Coronary artery (tissue), 2 donors: Measurements from ENCODE around the gene TBC1D8.

ENCODE experiments used
- DNase-seq: peaks from one replicate; pipeline ENCODE4 v3.0.0-alpha.2; 2017; ENCODE audit warnings: low spot score
- H3K27ac ChIP-seq, 2 donors: fragments of 200-600 bp; sonication (generic); one replicate each; pipeline ENCODE4 v1.5.1; 2016 to 2019
- H3K4me3 ChIP-seq: fragments of 200-600 bp; sonication (generic); 2 replicates; pipeline ENCODE4 v1.5.1; 2016; ENCODE audit warnings: mild to moderate bottlenecking, moderate library complexity
- CTCF ChIP-seq: fragments of 200-600 bp; sonication (generic); IDR thresholded peaks from one replicate; pipeline ENCODE4 v1.5.1; 2019; ENCODE audit warnings: antibody characterized with exemption

Gene TBC1D8

GRCh38 chr2:101112772-101113157 lies 38.4 kb downstream of the TBC1D8 start:
- H3K27ac ChIP-seq, result no peak overlapping the region
- TF ChIP-seq CTCF, result no peak
- DNase-seq, result no peak

GRCh38 chr2:101111917-101112771 lies 39.0 kb downstream of the TBC1D8 start:
- no peak for TF ChIP-seq CTCF
- no peak overlapping the region for H3K27ac ChIP-seq
- H3K4me3 ChIP-seq, result no peak overlapping the region
- DNase-seq, result no peak

More at GRCh38 chr2:101112772-101113157, 38.4 kb downstream of the TBC1D8 start:
- no peak overlapping the region for H3K4me3 ChIP-seq

GRCh38 chr2:101111262-101111838 lies 39.8 kb downstream of the TBC1D8 start:
- TF ChIP-seq CTCF, result no peak
- Histone ChIP-seq H3K4me3 (no peak overlapping the region), H3K27ac (no peak overlapping the region)
- DNase-seq, result no peak

- H3K4me3 ChIP-seq, result no peak overlapping the region
- DNase-seq, result no peak
- no peak for TF ChIP-seq CTCF
- no peak overlapping the region for H3K27ac ChIP-seq
Observed at GRCh38 chr2:101109451-101110118, 41.6 kb downstream of the TBC1D8 start.

- TF ChIP-seq CTCF, result no peak
- Histone ChIP-seq H3K4me3 (no peak overlapping the region), H3K27ac (no peak overlapping the region)
- no peak for DNase-seq
Observed at GRCh38 chr2:101108357-101108756, 42.8 kb downstream of the TBC1D8 start.

GRCh38 chr2:101107241-101107640 lies 43.9 kb downstream of the TBC1D8 start:
- Histone ChIP-seq H3K27ac (no peak overlapping the region), H3K4me3 (no peak overlapping the region)
- no peak for DNase-seq
- TF ChIP-seq CTCF, result no peak
